Measurements from ENCODE around the gene ZDHHC24. TPM values are rescaled to one million over a fixed set of nuclear protein-coding genes. Genes with fewer than 3 reads are reported as not detected.
"Not testable (repeated sequence)": the region's sequence is repeated elsewhere in the genome, so short reads cannot be mapped to it uniquely, and the experiment has no call there.

Gene ZDHHC24
- 28.1 and 35.0 TPM in 2 replicates for total RNA-seq (2014; rRNA removed; shearing (Covaris generic))

- DNase-seq (ENCODE audit: low spot score) = peak; percentile 99
Measured at GRCh38 chr11:66545701-66546367, at the start of gene ZDHHC24. Gene ZDHHC24 (minus strand): TSS chr11:66546048. CDS start chr11:66546003, 45 bp downstream.

- peak; percentile 45 for DNase-seq (ENCODE audit: low spot score)
Measured at GRCh38 chr11:66595245-66595904, 49.5 kb upstream of the ZDHHC24 start.

GRCh38 chr11:66593650-66594049 is 47.8 kb upstream of the ZDHHC24 start:
- DNase-seq (ENCODE audit: low spot score) = no peak

- no peak for DNase-seq (ENCODE audit: low spot score)
Measured at GRCh38 chr11:66593303-66593635, 47.4 kb upstream of the ZDHHC24 start.

GRCh38 chr11:66592457-66593302 is 46.8 kb upstream of the ZDHHC24 start, which contains the start of the genes CCDC87 and CCS:
Gene CCDC87 (minus strand): TSS chr11:66593063. CDS start chr11:66593015, 48 bp downstream.
Gene CCS (plus strand): TSS chr11:66593185. CDS start chr11:66593262, 77 bp downstream.
- peak; percentile 99 for DNase-seq (ENCODE audit: low spot score)

GRCh38 chr11:66591175-66591574 is 45.3 kb upstream of the ZDHHC24 start:
- DNase-seq (ENCODE audit: low spot score) = no peak

- no peak for DNase-seq (ENCODE audit: low spot score)
Measured at GRCh38 chr11:66589996-66590675, 44.3 kb upstream of the ZDHHC24 start.

GRCh38 chr11:66589315-66589714 is 43.5 kb upstream of the ZDHHC24 start:
- not testable (repeated sequence) for DNase-seq (ENCODE audit: low spot score)

GRCh38 chr11:66586136-66586535 is 40.3 kb upstream of the ZDHHC24 start:
- DNase-seq (ENCODE audit: low spot score) = no peak

- not testable (repeated sequence) for DNase-seq (ENCODE audit: low spot score)
Measured at GRCh38 chr11:66585447-66585846, 39.6 kb upstream of the ZDHHC24 start.

GRCh38 chr11:66582565-66583147 is 36.8 kb upstream of the ZDHHC24 start:
- DNase-seq (ENCODE audit: low spot score) = not testable (repeated sequence)

GRCh38 chr11:66581261-66581660 is 35.4 kb upstream of the ZDHHC24 start:
- no peak for DNase-seq (ENCODE audit: low spot score)

- no peak for DNase-seq (ENCODE audit: low spot score)
Measured at GRCh38 chr11:66580803-66581202, 35.0 kb upstream of the ZDHHC24 start.

- DNase-seq (ENCODE audit: low spot score) = peak; percentile 83
Measured at GRCh38 chr11:66579017-66579606, 33.3 kb upstream of the ZDHHC24 start.

GRCh38 chr11:66570850-66571180 is 25.0 kb upstream of the ZDHHC24 start:
- no peak for DNase-seq (ENCODE audit: low spot score)

GRCh38 chr11:66570079-66570849 is 24.4 kb upstream of the ZDHHC24 start:
- DNase-seq (ENCODE audit: low spot score) = no peak

- no peak for DNase-seq (ENCODE audit: low spot score)
Measured at GRCh38 chr11:66569076-66569475, 23.2 kb upstream of the ZDHHC24 start.

- DNase-seq (ENCODE audit: low spot score) = no peak
Measured at GRCh38 chr11:66568124-66568916, 22.5 kb upstream of the ZDHHC24 start, which contains the start of gene CTSF. Gene CTSF (minus strand): TSS chr11:66568606. CDS start chr11:66568486, 120 bp downstream.

GRCh38 chr11:66567787-66568123 is 21.9 kb upstream of the ZDHHC24 start:
- no peak for DNase-seq (ENCODE audit: low spot score)

Data from HT-29 (cell line).